MCF 10A (cell line): ENCODE data around the gene ABCA13. TPM values are rescaled to one million over a fixed set of nuclear protein-coding genes. Genes with fewer than 3 reads are reported as not detected.

ENCODE experiments used
- BruUV-seq: library from RNA; stranded (reverse); fragments of 400-500 nt; replicated peaks from 2 replicates; lab custom pipeline; 2021; lab: Mats Ljungman, UMichigan
- CTCF ChIA-PET: fragments of 300-600 bp; sonication (Branson Sonifier 250); formaldehyde crosslinking; extraction: SDS; loops from one replicate; lab custom pipeline; 2021; ENCODE audit warnings: antibody characterized with exemption, inconsistent platforms; lab: Yijun Ruan, JAX
- POLR2A ChIA-PET: fragments of 300-600, 350-650 bp; sonication (Branson Sonifier 250); formaldehyde crosslinking; extraction: SDS; loops from one replicate; lab custom pipeline; 2020; ENCODE audit warnings: antibody characterized with exemption, inconsistent platforms; lab: Yijun Ruan, JAX
- DNase-seq: peaks from one replicate; pipeline ENCODE4 v3.0.0-alpha.2; 2018; ENCODE audit not compliant: unreplicated experiment
- H3K27ac Mint-ChIP-seq: one replicate; pipeline ENCODE4 v1.8.0; 2022; ENCODE audit warnings: mild to moderate bottlenecking, low read depth, mixed read lengths; ENCODE audit not compliant: unreplicated experiment
- H3K27me3 Mint-ChIP-seq: one replicate; pipeline ENCODE4 v1.8.0; 2022; ENCODE audit warnings: mixed read lengths; ENCODE audit not compliant: insufficient read depth, unreplicated experiment
- H3K36me3 Mint-ChIP-seq: one replicate; pipeline ENCODE4 v1.8.0; 2022; ENCODE audit warnings: mild to moderate bottlenecking, moderate library complexity, mixed read lengths; ENCODE audit not compliant: insufficient read depth, unreplicated experiment
- H3K4me1 Mint-ChIP-seq: one replicate; pipeline ENCODE4 v1.8.0; 2022; ENCODE audit warnings: mixed read lengths; ENCODE audit not compliant: insufficient read depth, unreplicated experiment
- H3K4me3 Mint-ChIP-seq: one replicate; pipeline ENCODE4 v1.8.0; 2022; ENCODE audit warnings: mild to moderate bottlenecking, moderate library complexity, mixed read lengths; ENCODE audit not compliant: unreplicated experiment
- H3K9me3 Mint-ChIP-seq: one replicate; pipeline ENCODE4 v1.8.0; 2022; ENCODE audit warnings: mixed read lengths; ENCODE audit not compliant: unreplicated experiment
- intact Hi-C: fragments of 100-400 bp; cut with micrococcal nuclease; formaldehyde crosslinking; loops from 2 replicates; pipeline ENCODE4 v1.14.1; 2022
- total RNA-seq: library from RNA; stranded (reverse); gene quantifications from 2 replicates; pipeline ENCODE4 v1.2.3, GENCODE V29; 2022
- TF ChIP-seq, protein P1 (sequence below): fragments of 200-600 bp; IDR thresholded peaks from one replicate; pipeline ENCODE4 v1.8.0; 2022; ENCODE audit warnings: antibody characterized with exemption, mild to moderate bottlenecking; ENCODE audit not compliant: unreplicated experiment

ABCA13 gene
- total RNA-seq, 1 experiment from 2014 or later, result 0.30 TPM

DNA sequence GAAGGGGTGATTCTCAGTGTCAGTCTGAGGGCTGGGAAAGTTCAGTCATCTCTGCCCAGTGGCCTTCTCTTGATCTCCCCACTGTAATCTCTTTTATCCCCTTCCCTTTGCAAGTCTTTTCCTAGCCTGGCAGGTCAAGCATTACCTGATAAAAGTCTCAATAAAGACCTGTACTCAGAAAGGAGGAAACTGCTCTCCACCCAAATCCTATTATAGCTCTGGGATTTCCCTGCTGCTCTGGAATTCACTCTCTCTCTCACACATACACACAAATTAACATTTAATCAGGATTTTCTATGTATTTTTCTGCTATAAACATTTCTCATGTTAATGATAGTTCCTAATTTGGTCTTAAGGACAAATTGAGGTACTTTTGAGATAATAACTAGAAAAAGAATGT, 46.5 kb downstream of the ABCA13 start:
- Mint-ChIP-seq H3K36me3 (no peaks in the 10 kb centered on the region), H3K27me3 (peaks cover 71% of the 10 kb centered on the region), H3K4me1 (no peaks in the 10 kb centered on the region), H3K9me3 (no peaks in the 10 kb centered on the region), H3K4me3 (no peak overlapping the region), H3K27ac (no peak overlapping the region)
- no peak for DNase-seq
- BruUV-seq, result no TSS peak
- TF ChIP-seq, protein P1, sequence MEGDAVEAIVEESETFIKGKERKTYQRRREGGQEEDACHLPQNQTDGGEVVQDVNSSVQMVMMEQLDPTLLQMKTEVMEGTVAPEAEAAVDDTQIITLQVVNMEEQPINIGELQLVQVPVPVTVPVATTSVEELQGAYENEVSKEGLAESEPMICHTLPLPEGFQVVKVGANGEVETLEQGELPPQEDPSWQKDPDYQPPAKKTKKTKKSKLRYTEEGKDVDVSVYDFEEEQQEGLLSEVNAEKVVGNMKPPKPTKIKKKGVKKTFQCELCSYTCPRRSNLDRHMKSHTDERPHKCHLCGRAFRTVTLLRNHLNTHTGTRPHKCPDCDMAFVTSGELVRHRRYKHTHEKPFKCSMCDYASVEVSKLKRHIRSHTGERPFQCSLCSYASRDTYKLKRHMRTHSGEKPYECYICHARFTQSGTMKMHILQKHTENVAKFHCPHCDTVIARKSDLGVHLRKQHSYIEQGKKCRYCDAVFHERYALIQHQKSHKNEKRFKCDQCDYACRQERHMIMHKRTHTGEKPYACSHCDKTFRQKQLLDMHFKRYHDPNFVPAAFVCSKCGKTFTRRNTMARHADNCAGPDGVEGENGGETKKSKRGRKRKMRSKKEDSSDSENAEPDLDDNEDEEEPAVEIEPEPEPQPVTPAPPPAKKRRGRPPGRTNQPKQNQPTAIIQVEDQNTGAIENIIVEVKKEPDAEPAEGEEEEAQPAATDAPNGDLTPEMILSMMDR, result no peak
- intact Hi-C loops, result no loop called here
- ChIA-PET CTCF (interaction anchor here (0.6 kb wide), 1 partner anchor 660 kb away, joined by 4 read pairs; no protein-coding TSS in a partner anchor), POLR2A (no interaction called here)

DNA sequence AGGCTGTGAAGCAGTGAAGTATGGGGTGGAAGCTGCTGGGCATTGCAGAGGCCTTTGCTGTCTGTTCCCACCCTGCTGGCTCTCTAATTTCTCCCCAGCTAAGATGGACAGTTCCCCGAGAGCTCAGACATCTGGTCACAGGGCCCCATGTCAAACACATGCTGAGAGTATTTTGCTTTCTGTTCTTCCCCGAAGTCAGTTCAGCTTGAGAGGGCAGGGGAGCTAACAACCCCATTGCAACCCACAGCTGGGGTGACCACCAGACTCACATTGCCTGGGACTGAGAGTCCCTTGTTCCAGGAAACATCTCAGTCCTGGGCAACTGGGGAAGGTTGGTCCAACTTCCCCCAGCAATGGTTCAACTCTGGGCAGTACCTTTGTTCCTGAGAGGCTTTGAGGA, 52.8 kb downstream of the ABCA13 start:
- Mint-ChIP-seq H3K27ac (no peak overlapping the region), H3K27me3 (peaks cover 59% of the 10 kb centered on the region), H3K4me1 (no peaks in the 10 kb centered on the region), H3K9me3 (no peaks in the 10 kb centered on the region), H3K4me3 (no peak overlapping the region), H3K36me3 (no peaks in the 10 kb centered on the region)
- no TSS peak for BruUV-seq
- DNase-seq, result no peak
- CTCF ChIA-PET, result interaction anchor here (0.7 kb wide), 1 partner anchor 159 kb away, joined by 4 read pairs; no protein-coding TSS in a partner anchor
- TF ChIP-seq, protein P1, result no peak
- POLR2A ChIA-PET, result interaction anchor here (0.9 kb wide), 1 partner anchor 10 kb away, joined by 3 read pairs; no protein-coding TSS in a partner anchor
- intact Hi-C loops, result no loop called here

DNA sequence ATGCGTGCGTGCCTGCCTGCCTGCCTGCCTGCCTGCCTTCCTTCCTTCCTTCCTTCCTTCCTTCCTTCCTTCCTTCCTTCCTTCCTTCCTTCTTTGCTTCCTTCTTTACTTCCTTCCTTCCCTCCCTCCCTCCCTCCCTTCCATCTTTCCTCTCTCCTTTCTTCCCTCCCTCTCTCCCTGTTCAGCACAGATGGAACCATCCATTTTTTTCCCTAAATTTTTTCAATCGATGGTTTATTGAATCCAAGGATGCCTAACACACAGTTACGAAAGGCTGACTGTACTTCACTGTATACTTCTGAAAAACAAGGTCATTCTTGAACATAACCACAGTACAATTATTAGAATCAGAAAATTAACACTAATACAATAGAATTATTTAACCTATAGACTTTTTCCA, 53.8 kb downstream of the ABCA13 start:
- CTCF ChIA-PET, result interaction anchor here (1.1 kb wide), 1 partner anchor 280 kb away, joined by 3 read pairs; no protein-coding TSS in a partner anchor

DNA sequence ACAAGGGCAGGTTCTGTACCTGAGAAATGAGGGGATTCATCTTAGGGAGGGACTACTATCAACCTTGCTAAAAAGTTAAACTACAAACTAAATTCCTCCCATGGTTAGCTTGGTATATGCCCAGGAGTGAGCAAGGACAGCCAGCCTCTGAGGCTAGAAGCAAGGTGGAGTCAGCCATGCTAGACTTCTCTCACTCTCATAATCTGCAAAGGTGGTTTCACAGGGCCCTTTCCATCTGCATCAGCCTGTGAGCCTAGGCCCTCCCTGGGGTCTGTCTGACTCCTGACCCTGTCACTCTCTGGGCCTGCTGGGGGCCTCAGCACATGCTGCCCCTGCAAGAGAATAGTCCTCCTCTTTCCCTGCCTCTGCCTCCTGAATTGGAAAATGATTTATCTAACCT, 66.1 kb downstream of the ABCA13 start:
- no peaks in the 10 kb centered on the region for H3K9me3 Mint-ChIP-seq
- H3K4me1 Mint-ChIP-seq, result no peaks in the 10 kb centered on the region
- H3K27ac Mint-ChIP-seq, result no peak overlapping the region
- intact Hi-C loops, result no loop called here
- no TSS peak for BruUV-seq
- ChIA-PET CTCF (no interaction called here), POLR2A (no interaction called here)
- H3K36me3 Mint-ChIP-seq, result no peaks in the 10 kb centered on the region
- H3K27me3 Mint-ChIP-seq, result peaks cover 24% of the 10 kb centered on the region
- DNase-seq, result no peak
- no peak overlapping the region for H3K4me3 Mint-ChIP-seq
- TF ChIP-seq, protein P1, result no peak

More for the DNA sequence above, 53.8 kb downstream of the ABCA13 start:
- DNase-seq, result no peak
- no TSS peak for BruUV-seq
- Mint-ChIP-seq H3K4me3 (no peak overlapping the region), H3K36me3 (no peaks in the 10 kb centered on the region), H3K27ac (no peak overlapping the region), H3K4me1 (no peaks in the 10 kb centered on the region), H3K27me3 (peaks cover 50% of the 10 kb centered on the region), H3K9me3 (no peaks in the 10 kb centered on the region)
- POLR2A ChIA-PET, result no interaction called here
- intact Hi-C loops, result no loop called here
- TF ChIP-seq, protein P1, result no peak
